BE2C (cell line): ENCODE results near the gene KRTAP5-5.
"Not testable (repeated sequence)": the region's sequence is repeated elsewhere in the genome, so short reads cannot be mapped to it uniquely, and the experiment has no call there.

Source experiments
- DNase-seq: peaks from one replicate; pipeline ENCODE4 v3.0.0-alpha.2; 2020
- H3K27me3 ChIP-seq: fragments of 250-450 bp; sonication (Bioruptor Pico); 2 replicates; pipeline ENCODE4 v1.5.1; 2020; ENCODE audit warnings: mild to moderate bottlenecking
- H3K36me3 ChIP-seq: fragments of 250-450 bp; sonication (Bioruptor Pico); 2 replicates; pipeline ENCODE4 v1.5.1; 2020; ENCODE audit warnings: mild to moderate bottlenecking
- H3K4me1 ChIP-seq: fragments of 250-450 bp; sonication (Bioruptor Pico); 2 replicates; pipeline ENCODE4 v1.5.1; 2020
- H3K4me3 ChIP-seq: 2 replicates; pipeline ENCODE4 v1.5.1; 2011; ENCODE audit warnings: low read depth, low read length
- H3K9me3 ChIP-seq: fragments of 250-450 bp; sonication (Bioruptor Pico); 2 replicates; pipeline ENCODE4 v1.5.1; 2020
- CTCF ChIP-seq: IDR thresholded peaks from 2 replicates; pipeline ENCODE4 v1.5.1; 2012; ENCODE audit warnings: mild to moderate bottlenecking, low read depth, low read length

The KRTAP5-5 gene

GRCh38 chr11:1668911-1669473 lies 39.4 kb downstream of the KRTAP5-5 start:
- Histone ChIP-seq H3K4me1 (no peaks in the 10 kb centered on the region), H3K36me3 (no peaks in the 10 kb centered on the region), H3K9me3 (no peaks in the 10 kb centered on the region), H3K4me3 (no peak overlapping the region), H3K27me3 (peaks cover 3% of the 10 kb centered on the region; the same call in 1 of the 2 replicates)
- DNase-seq: no peak
- no peak for TF ChIP-seq CTCF

GRCh38 chr11:1669546-1670218 lies 40.1 kb downstream of the KRTAP5-5 start:
- peaks cover 8% of the 10 kb centered on the region; the same call in 1 of the 2 replicates for H3K27me3 ChIP-seq
- H3K4me1 ChIP-seq: no peaks in the 10 kb centered on the region
- no peak overlapping the region for H3K4me3 ChIP-seq
- H3K9me3 ChIP-seq: no peaks in the 10 kb centered on the region
- DNase-seq: no peak
- TF ChIP-seq CTCF: no peak
- H3K36me3 ChIP-seq: no peaks in the 10 kb centered on the region

DNA sequence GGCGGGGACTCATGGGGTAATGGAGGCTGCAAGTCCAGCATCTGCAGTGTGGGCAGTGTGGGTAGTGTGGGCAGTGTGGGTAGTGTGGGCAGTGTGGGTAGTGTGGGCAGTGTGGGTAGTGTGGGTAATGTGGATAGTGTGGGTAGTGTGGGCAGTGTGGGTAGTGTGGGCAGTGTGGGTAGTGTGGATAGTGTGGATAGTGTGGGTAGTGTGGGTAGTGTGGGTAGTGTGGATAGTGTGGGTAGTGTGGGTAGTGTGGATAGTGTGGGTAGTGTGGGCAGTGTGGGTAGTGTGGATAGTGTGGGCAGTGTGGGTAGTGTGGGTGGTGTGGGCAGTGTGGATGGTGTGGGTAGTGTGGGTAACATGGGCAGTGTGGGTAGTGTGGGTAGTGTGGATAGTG lies 40.9 kb downstream of the KRTAP5-5 start:
- peaks cover 12% of the 10 kb centered on the region; the same call in 1 of the 2 replicates for H3K27me3 ChIP-seq
- H3K4me1 ChIP-seq, DNase-seq, H3K9me3 ChIP-seq, H3K36me3 ChIP-seq, H3K4me3 ChIP-seq: not testable (repeated sequence)

DNA sequence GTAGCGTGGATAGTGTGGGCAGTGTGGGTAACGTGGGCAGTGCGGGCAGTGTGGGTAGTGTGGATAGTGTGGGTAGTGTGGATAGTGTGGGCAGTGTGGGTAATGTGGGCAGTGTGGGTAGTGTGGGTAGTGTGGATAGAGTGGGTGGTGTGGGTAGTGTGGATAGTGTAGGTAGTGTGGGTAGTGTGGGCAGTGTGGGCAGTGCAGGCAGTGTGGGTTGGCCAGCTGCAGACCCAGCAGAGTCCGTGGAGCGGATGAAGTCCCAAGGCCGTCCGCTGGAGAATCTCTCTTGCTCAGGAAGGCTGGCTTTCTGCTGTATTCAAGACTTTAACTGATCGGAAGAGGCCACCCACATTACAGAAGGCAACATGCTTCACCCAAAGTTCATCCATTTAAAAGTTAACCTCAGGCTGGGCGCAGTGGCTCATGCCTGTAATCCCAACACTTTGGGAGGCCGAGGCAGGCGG lies 41.4 kb downstream of the KRTAP5-5 start:
- no peak overlapping the region for H3K4me3 ChIP-seq
- no peaks in the 10 kb centered on the region for H3K36me3 ChIP-seq
- no peaks in the 10 kb centered on the region for H3K9me3 ChIP-seq
- no peaks in the 10 kb centered on the region for H3K4me1 ChIP-seq
- peaks cover 15% of the 10 kb centered on the region; the same call in 1 of the 2 replicates for H3K27me3 ChIP-seq
- no peak for TF ChIP-seq CTCF
- DNase-seq: no peak

DNA sequence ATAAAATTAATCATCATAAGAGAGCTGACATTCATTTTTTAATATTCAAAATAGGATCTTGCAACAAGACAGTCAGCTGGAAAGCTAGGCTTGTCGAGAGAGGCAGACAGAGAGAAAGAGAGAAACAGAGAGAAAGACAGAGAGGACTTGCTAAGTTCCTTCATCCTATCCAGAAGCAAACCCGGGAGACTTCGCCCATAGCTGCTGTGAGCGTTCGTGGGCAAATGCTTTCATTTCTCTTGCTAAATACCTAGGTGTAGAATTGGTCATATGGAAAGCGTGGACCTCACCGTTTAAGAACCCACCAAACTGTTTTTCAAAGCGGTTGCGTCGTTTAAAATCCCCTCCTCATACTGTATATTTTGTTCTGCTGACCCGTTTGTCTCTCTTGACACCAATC lies 42.1 kb downstream of the KRTAP5-5 start:
- no peaks in the 10 kb centered on the region for H3K36me3 ChIP-seq
- H3K4me3 ChIP-seq: no peak overlapping the region
- H3K4me1 ChIP-seq: no peaks in the 10 kb centered on the region
- no peak for TF ChIP-seq CTCF
- H3K9me3 ChIP-seq: no peaks in the 10 kb centered on the region
- no peak for DNase-seq
- H3K27me3 ChIP-seq: peaks cover 16% of the 10 kb centered on the region

DNA sequence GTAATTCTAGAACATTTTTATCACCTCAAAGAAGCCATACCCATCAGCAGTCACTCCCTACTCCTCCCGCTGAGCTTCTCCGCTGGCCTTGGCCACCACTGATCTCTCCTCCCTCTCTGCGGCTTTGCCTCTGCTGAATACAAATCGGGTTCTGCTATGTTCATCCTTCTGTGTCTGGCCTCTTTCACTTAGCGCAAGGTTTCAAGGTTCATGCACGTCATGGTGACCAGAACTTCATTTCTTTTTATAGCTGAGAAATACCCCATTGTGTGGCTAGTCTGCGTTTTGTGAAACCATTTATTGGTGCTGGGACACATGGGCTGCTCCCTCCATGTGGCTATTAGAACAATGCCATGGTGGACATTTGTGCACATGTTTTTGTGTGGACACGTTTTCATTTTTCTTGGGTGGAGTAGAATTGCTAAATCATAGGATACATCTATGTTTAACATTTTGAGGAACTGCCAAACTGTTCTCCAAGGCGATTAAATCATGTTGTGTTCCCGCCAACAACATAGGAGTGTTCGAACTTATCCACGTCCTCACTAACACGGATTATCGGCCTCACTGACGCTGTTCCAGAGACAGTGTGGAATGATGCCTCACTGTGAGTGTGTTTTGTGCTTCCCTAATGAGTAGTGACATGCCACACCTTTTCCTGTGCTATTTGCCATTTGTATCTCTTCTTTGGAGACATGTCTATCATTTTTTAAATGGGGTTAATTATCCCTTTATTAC lies 43.2 kb downstream of the KRTAP5-5 start:
- no peaks in the 10 kb centered on the region for H3K4me1 ChIP-seq
- peaks cover 21% of the 10 kb centered on the region for H3K27me3 ChIP-seq
- H3K4me3 ChIP-seq: no peak overlapping the region

More for the DNA sequence above, 43.2 kb downstream of the KRTAP5-5 start:
- Histone ChIP-seq H3K36me3 (no peaks in the 10 kb centered on the region), H3K9me3 (no peaks in the 10 kb centered on the region)
- DNase-seq: no peak
- no peak for TF ChIP-seq CTCF
